Chondrocyte (in vitro differentiated cells): ENCODE results near the gene STAT3. TPM values are rescaled to one million over a fixed set of nuclear protein-coding genes. Genes with fewer than 3 reads are reported as not detected.

ENCODE experiments used
- DNase-seq: peaks from one replicate; pipeline ENCODE4 v3.0.0; 2021; ENCODE audit warnings: mixed read lengths, low spot score
- H3K27ac Mint-ChIP-seq: one replicate; pipeline ENCODE4 v1.8.0; 2021; ENCODE audit warnings: mild to moderate bottlenecking, moderate library complexity, mixed read lengths; ENCODE audit not compliant: unreplicated experiment
- H3K27me3 Mint-ChIP-seq: 2 replicates; pipeline ENCODE4 v1.8.0; 2021; ENCODE audit warnings: low read depth, mixed read lengths
- H3K36me3 Mint-ChIP-seq: 2 replicates; pipeline ENCODE4 v1.8.0; 2021; ENCODE audit warnings: low read depth, mixed read lengths
- H3K4me1 Mint-ChIP-seq: 2 replicates; pipeline ENCODE4 v1.8.0; 2021; ENCODE audit warnings: low read depth, mild to moderate bottlenecking, mixed read lengths
- H3K4me3 Mint-ChIP-seq: one replicate; pipeline ENCODE4 v1.8.0; 2021; ENCODE audit warnings: mild to moderate bottlenecking, moderate library complexity, mixed read lengths; ENCODE audit not compliant: unreplicated experiment
- H3K9me3 Mint-ChIP-seq: 2 replicates; pipeline ENCODE4 v1.8.0; 2021; ENCODE audit warnings: low read depth, mixed read lengths
- total RNA-seq: library from RNA; stranded (reverse); gene quantifications from 3 replicates; pipeline ENCODE4 v1.2.1, GENCODE V29; 2021
- TF ChIP-seq, protein P1 (sequence below): fragments of 200-600 bp; sonication (generic); IDR thresholded peaks from 2 replicates; pipeline ENCODE4 v1.5.0; 2021; ENCODE audit warnings: antibody characterized with exemption, mild to moderate bottlenecking, moderate library complexity

Gene STAT3
- total RNA-seq, 1 donor from 2014 or later: 164 TPM

DNA sequence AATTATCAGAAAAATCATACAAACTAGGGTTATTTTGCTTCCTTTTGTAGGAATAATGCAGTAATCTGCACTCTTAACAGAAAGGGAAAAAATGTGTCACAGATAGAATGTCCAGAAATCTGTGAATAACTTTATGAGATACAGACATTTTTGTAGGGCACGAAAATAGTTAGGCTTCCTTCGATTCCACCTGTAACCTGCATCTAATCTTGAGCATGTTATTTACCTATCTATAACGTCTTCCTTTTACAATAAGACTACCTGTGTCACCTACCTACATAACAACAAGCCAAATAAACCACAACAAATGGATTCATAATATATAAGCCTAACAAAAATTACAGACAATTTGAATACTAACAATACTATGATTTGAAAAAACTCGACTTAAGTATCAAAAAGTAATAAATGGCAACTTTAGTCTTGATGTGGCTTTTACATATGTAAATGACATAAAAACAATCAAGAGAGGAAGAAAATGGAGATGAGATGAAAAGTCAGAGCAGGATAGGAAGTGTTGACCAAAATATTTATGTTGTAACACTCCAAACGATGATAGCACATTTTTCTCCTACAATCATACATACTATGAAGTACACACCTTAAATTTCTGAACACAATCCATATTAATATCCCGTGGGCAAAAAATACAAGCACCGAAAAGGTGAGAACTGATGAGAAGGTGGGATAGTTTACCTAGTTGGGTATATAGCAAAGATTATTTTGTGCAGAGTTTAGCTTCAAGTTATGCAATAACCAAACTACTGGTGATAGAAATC lies 114.6 kb downstream of the STAT3 start:
- Mint-ChIP-seq H3K27ac (no peak overlapping the region), H3K27me3 (no peaks in the 10 kb centered on the region), H3K4me3 (no peak overlapping the region), H3K4me1 (peaks cover 65% of the 10 kb centered on the region), H3K36me3 (no peaks in the 10 kb centered on the region), H3K9me3 (no peaks in the 10 kb centered on the region)
- TF ChIP-seq, protein P1, sequence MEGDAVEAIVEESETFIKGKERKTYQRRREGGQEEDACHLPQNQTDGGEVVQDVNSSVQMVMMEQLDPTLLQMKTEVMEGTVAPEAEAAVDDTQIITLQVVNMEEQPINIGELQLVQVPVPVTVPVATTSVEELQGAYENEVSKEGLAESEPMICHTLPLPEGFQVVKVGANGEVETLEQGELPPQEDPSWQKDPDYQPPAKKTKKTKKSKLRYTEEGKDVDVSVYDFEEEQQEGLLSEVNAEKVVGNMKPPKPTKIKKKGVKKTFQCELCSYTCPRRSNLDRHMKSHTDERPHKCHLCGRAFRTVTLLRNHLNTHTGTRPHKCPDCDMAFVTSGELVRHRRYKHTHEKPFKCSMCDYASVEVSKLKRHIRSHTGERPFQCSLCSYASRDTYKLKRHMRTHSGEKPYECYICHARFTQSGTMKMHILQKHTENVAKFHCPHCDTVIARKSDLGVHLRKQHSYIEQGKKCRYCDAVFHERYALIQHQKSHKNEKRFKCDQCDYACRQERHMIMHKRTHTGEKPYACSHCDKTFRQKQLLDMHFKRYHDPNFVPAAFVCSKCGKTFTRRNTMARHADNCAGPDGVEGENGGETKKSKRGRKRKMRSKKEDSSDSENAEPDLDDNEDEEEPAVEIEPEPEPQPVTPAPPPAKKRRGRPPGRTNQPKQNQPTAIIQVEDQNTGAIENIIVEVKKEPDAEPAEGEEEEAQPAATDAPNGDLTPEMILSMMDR: no peak
- DNase-seq: no peak

DNA sequence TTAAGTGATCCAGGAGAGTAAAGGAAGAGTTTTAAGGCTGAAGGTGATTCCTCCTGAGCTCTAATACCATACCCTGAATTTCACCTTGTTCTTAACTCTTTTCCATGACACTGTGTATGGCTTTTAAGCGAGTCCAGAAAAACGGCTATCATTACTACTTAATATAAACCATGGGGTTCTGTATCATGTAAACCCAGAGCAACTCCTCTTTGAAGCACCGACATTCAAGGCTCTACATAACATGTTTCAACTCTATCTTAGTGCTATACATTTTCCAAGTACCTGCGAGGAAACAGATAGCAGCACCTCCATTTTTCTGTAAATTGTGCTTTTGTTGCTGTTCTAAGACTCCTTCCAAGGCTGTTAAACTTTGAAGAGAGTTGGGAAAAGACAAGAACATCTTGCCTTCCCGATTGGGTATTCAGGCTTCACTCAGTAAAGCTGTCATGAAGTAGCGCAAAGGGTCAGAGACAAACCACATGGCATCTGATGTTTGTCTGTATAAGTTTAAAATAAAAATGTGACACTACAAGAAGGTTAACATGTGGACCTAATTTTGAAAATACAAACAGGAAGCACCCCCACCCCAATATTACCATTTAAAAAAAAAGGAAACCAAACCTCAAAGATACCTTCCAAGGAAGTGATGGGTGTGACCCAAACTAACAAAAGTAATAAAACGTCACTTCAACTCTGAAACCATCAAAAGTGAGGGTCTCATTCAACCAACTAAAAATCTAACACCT lies 115.9 kb downstream of the STAT3 start:
- DNase-seq: no peak
- no peaks in the 10 kb centered on the region for H3K36me3 Mint-ChIP-seq
- no peak overlapping the region for H3K4me3 Mint-ChIP-seq
- H3K9me3 Mint-ChIP-seq: no peaks in the 10 kb centered on the region
- TF ChIP-seq, protein P1: no peak
- no peaks in the 10 kb centered on the region for H3K27me3 Mint-ChIP-seq
- H3K4me1 Mint-ChIP-seq: peaks cover 60% of the 10 kb centered on the region
- no peak overlapping the region for H3K27ac Mint-ChIP-seq

DNA sequence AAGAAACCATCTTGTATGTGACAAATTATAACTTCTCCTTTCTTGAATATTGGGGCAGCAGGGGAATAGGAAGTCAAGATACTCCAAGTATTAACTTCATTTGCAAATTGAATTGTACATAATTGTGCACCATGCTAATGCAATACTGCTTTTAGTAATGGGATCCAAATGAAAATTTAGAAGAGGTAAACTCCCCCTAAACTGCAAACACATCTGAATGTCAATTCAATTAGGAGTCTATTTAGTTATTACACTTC lies 116.5 kb downstream of the STAT3 start:
- no peak overlapping the region for H3K4me3 Mint-ChIP-seq
- H3K9me3 Mint-ChIP-seq: no peaks in the 10 kb centered on the region
- DNase-seq: no peak
- H3K4me1 Mint-ChIP-seq: peaks cover 58% of the 10 kb centered on the region
- no peak overlapping the region for H3K27ac Mint-ChIP-seq
- TF ChIP-seq, protein P1: no peak
- H3K27me3 Mint-ChIP-seq: no peaks in the 10 kb centered on the region
- no peaks in the 10 kb centered on the region for H3K36me3 Mint-ChIP-seq

DNA sequence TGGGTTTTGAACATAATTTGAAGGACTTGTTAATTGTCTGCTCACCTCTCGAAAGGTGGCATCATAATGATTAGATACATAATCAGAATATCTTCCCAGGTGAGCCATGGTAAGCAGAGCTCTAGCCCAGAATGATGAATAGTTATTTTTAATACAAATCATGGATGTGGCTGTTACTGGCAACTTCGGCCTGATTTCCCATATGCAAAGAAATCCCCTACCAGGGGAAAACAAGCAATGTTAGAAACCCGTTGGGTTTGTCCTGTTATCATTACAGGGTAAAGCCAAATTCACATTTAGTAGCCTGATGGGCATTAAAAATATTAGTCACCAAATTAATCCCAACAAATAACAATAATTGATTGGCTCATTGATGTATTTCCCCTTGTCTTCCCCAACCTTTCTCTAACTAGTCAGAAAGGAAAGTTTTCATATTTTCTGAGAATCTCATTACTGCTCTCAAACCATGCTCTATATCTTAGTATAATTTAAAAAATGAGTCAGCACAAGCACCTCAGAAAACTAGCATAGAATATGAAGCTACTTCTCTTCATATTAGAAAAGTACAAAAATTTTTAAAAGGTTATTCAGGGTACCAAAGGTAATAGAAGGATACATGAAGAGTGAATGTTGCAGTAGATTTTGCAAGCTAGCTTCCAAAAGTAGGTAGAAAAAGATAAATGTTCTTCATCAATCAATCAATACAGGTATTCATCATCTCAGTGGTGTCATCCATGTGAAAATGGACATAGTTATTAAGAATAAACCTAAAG lies 117.0 kb downstream of the STAT3 start:
- TF ChIP-seq, protein P1: no peak
- Mint-ChIP-seq H3K4me3 (no peak overlapping the region), H3K36me3 (no peaks in the 10 kb centered on the region), H3K4me1 (peaks cover 62% of the 10 kb centered on the region), H3K27me3 (no peaks in the 10 kb centered on the region), H3K27ac (no peak overlapping the region), H3K9me3 (no peaks in the 10 kb centered on the region)
- DNase-seq: no peak

DNA sequence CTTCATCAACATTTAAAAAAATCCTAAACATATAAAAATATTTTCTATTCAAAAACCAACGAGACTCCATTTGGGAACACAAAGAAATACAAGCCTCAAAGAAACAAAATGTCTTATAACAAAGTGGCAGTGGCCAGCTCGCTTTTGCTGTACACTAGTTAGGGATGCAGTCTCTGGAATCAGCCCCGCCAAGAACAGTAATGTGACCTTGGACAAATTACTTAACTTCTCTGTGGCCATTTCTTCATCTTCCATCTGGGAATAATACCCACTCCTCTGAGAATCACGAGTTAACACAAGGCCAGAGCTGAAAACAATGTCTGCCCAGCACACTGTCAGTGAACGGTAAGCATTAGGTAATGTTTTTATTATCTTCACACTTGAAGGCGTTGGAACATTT lies 117.6 kb downstream of the STAT3 start:
- no peaks in the 10 kb centered on the region for H3K36me3 Mint-ChIP-seq
- no peaks in the 10 kb centered on the region for H3K27me3 Mint-ChIP-seq
- peak overlapping the region; percentile 91 for H3K27ac Mint-ChIP-seq
- TF ChIP-seq, protein P1: no peak
- no peak overlapping the region for H3K4me3 Mint-ChIP-seq
- DNase-seq: no peak
- peaks cover 62% of the 10 kb centered on the region for H3K4me1 Mint-ChIP-seq
- no peaks in the 10 kb centered on the region for H3K9me3 Mint-ChIP-seq
